ENCODE results near the gene PLA2G4F.

PLA2G4F gene

GRCh38 chr15:42160136-42160535 is 3.7 kb upstream of the PLA2G4F start:
- no CpG with 5 or more reads among the region's 7 CpGs for WGBS, 2 donors (ENCODE audit: extremely low coverage in 2 of 2, insufficient read length in 2 of 2, insufficient replicate concordance in 1 of 2)
- Histone ChIP-seq H3K4me3 (ENCODE audit: low read length in 2 of 2) (no peak overlapping the region), H4K8ac (ENCODE audit: low read depth, low read length) (no peak overlapping the region), H3K9me3 (replicated peaks in 1 of 2; ENCODE audit: control insufficient read depth in 2 of 2, insufficient read depth in 1 of 2, low read depth in 1 of 2, low read length in 2 of 2) (no peaks in the 10 kb centered on the region), H3K27ac (replicated peaks; ENCODE audit: low read length) (no peak overlapping the region), H2AK5ac (ENCODE audit: low read depth, low read length) (no peak overlapping the region), H3K18ac (ENCODE audit: low read length) (no peak overlapping the region), H2AFZ (ENCODE audit: low read length) (no peak overlapping the region), H3K79me1 (ENCODE audit: low read depth, low read length) (no peaks in the 10 kb centered on the region), H3K4me1 (ENCODE audit: control insufficient read depth in 2 of 2, insufficient read depth in 1 of 2, low read depth in 1 of 2, low read length in 2 of 2) (no peaks in the 10 kb centered on the region), H2BK120ac (ENCODE audit: low read depth, low read length) (no peak overlapping the region), H3K23ac (ENCODE audit: low read depth, low read length, poor library complexity) (no peak overlapping the region), H2BK12ac (ENCODE audit: low read length) (no peak overlapping the region), H3K36me3 (replicated peaks in 1 of 2; ENCODE audit: control insufficient read depth in 2 of 2, insufficient read depth in 2 of 2, low read length in 2 of 2) (peaks cover 37 to 70% of the 10 kb centered on the region in 2 donors), H3K14ac (ENCODE audit: low read length) (no peak overlapping the region), H2BK15ac (ENCODE audit: low read length) (no peak overlapping the region), H2BK5ac (ENCODE audit: low read length) (no peak overlapping the region), H3K4me2 (ENCODE audit: insufficient read depth, low read length, poor library complexity, severe bottlenecking) (no peak overlapping the region), H3K9ac (ENCODE audit: low read depth, low read length, poor library complexity) (no peak overlapping the region), H3K27me3 (ENCODE audit: control insufficient read depth in 3 of 3, insufficient read depth in 3 of 3, low read depth in 1 of 3, low read length in 3 of 3) (no peaks in the 10 kb centered on the region), H4K91ac (ENCODE audit: low read depth, low read length, poor library complexity) (no peak overlapping the region), H3K4ac (ENCODE audit: low read length) (no peak overlapping the region)
- no peak for DNase-seq (ENCODE audit: low spot score)

- H4K8ac ChIP-seq (ENCODE audit: low read depth, low read length): no peak overlapping the region
- H2AFZ ChIP-seq (ENCODE audit: low read length): no peak overlapping the region
- H3K79me1 ChIP-seq (ENCODE audit: low read depth, low read length): no peaks in the 10 kb centered on the region
- H2BK120ac ChIP-seq (ENCODE audit: low read depth, low read length): no peak overlapping the region
- H2BK12ac ChIP-seq (ENCODE audit: low read length): no peak overlapping the region
- no peak for DNase-seq (ENCODE audit: low spot score)
- no peaks in the 10 kb centered on the region for H3K27me3 ChIP-seq (ENCODE audit: control insufficient read depth in 3 of 3, insufficient read depth in 3 of 3, low read depth in 1 of 3, low read length in 3 of 3)
- H3K9me3 ChIP-seq (replicated peaks in 1 of 2; ENCODE audit: control insufficient read depth in 2 of 2, insufficient read depth in 1 of 2, low read depth in 1 of 2, low read length in 2 of 2): no peaks in the 10 kb centered on the region
- H2AK5ac ChIP-seq (ENCODE audit: low read depth, low read length): no peak overlapping the region
- H3K18ac ChIP-seq (ENCODE audit: low read length): no peak overlapping the region
- no peak overlapping the region for H2BK15ac ChIP-seq (ENCODE audit: low read length)
- H3K4me3 ChIP-seq (ENCODE audit: low read length in 2 of 2): no peak overlapping the region
- no CpG with 5 or more reads among the region's 18 CpGs for WGBS, 2 donors (ENCODE audit: extremely low coverage in 2 of 2, insufficient read length in 2 of 2, insufficient replicate concordance in 1 of 2)
- H3K23ac ChIP-seq (ENCODE audit: low read depth, low read length, poor library complexity): peak overlapping the region; percentile 34
- no peak overlapping the region for H3K27ac ChIP-seq (replicated peaks; ENCODE audit: low read length)
- peaks cover 33 to 63% of the 10 kb centered on the region in 2 donors for H3K36me3 ChIP-seq (replicated peaks in 1 of 2; ENCODE audit: control insufficient read depth in 2 of 2, insufficient read depth in 2 of 2, low read length in 2 of 2)
- no peaks in the 10 kb centered on the region for H3K4me1 ChIP-seq (ENCODE audit: control insufficient read depth in 2 of 2, insufficient read depth in 1 of 2, low read depth in 1 of 2, low read length in 2 of 2)
- no peak overlapping the region for H3K14ac ChIP-seq (ENCODE audit: low read length)
- H4K91ac ChIP-seq (ENCODE audit: low read depth, low read length, poor library complexity): no peak overlapping the region
- no peak overlapping the region for H2BK5ac ChIP-seq (ENCODE audit: low read length)
- no peak overlapping the region for H3K4ac ChIP-seq (ENCODE audit: low read length)
- H3K4me2 ChIP-seq (ENCODE audit: insufficient read depth, low read length, poor library complexity, severe bottlenecking): no peak overlapping the region
- peak overlapping the region; percentile 5 for H3K9ac ChIP-seq (ENCODE audit: low read depth, low read length, poor library complexity)
Observed at GRCh38 chr15:42159381-42160015, 3.1 kb upstream of the PLA2G4F start.

- no CpG with 5 or more reads among the region's 10 CpGs for WGBS, 2 donors (ENCODE audit: extremely low coverage in 2 of 2, insufficient read length in 2 of 2, insufficient replicate concordance in 1 of 2)
- no peak for DNase-seq (ENCODE audit: low spot score)
- H2AFZ ChIP-seq (ENCODE audit: low read length): no peak overlapping the region
- no peak overlapping the region for H3K4ac ChIP-seq (ENCODE audit: low read length)
- no peak overlapping the region for H2BK12ac ChIP-seq (ENCODE audit: low read length)
- H2BK5ac ChIP-seq (ENCODE audit: low read length): peak overlapping the region; percentile 30
- peaks cover 33 to 58% of the 10 kb centered on the region in 2 donors for H3K36me3 ChIP-seq (replicated peaks in 1 of 2; ENCODE audit: control insufficient read depth in 2 of 2, insufficient read depth in 2 of 2, low read length in 2 of 2)
- no peak overlapping the region for H2BK15ac ChIP-seq (ENCODE audit: low read length)
- H3K27ac ChIP-seq (replicated peaks; ENCODE audit: low read length): no peak overlapping the region
- H3K23ac ChIP-seq (ENCODE audit: low read depth, low read length, poor library complexity): no peak overlapping the region
- H3K79me1 ChIP-seq (ENCODE audit: low read depth, low read length): no peaks in the 10 kb centered on the region
- no peaks in the 10 kb centered on the region for H3K9me3 ChIP-seq (replicated peaks in 1 of 2; ENCODE audit: control insufficient read depth in 2 of 2, insufficient read depth in 1 of 2, low read depth in 1 of 2, low read length in 2 of 2)
- no peak overlapping the region for H4K8ac ChIP-seq (ENCODE audit: low read depth, low read length)
- H3K9ac ChIP-seq (ENCODE audit: low read depth, low read length, poor library complexity): no peak overlapping the region
- no peak overlapping the region for H3K14ac ChIP-seq (ENCODE audit: low read length)
- no peak overlapping the region for H3K4me3 ChIP-seq (ENCODE audit: low read length in 2 of 2)
- H3K4me2 ChIP-seq (ENCODE audit: insufficient read depth, low read length, poor library complexity, severe bottlenecking): no peak overlapping the region
- H4K91ac ChIP-seq (ENCODE audit: low read depth, low read length, poor library complexity): no peak overlapping the region
- H3K27me3 ChIP-seq (ENCODE audit: control insufficient read depth in 3 of 3, insufficient read depth in 3 of 3, low read depth in 1 of 3, low read length in 3 of 3): no peaks in the 10 kb centered on the region
- no peaks in the 10 kb centered on the region for H3K4me1 ChIP-seq (ENCODE audit: control insufficient read depth in 2 of 2, insufficient read depth in 1 of 2, low read depth in 1 of 2, low read length in 2 of 2)
- H3K18ac ChIP-seq (ENCODE audit: low read length): no peak overlapping the region
- no peak overlapping the region for H2AK5ac ChIP-seq (ENCODE audit: low read depth, low read length)
- no peak overlapping the region for H2BK120ac ChIP-seq (ENCODE audit: low read depth, low read length)
Observed at GRCh38 chr15:42158941-42159340, 2.5 kb upstream of the PLA2G4F start.

- Histone ChIP-seq H2BK15ac (ENCODE audit: low read length) (no peak overlapping the region), H2BK12ac (ENCODE audit: low read length) (no peak overlapping the region), H2AFZ (ENCODE audit: low read length) (no peak overlapping the region), H2BK120ac (ENCODE audit: low read depth, low read length) (no peak overlapping the region), H4K91ac (ENCODE audit: low read depth, low read length, poor library complexity) (no peak overlapping the region), H3K27ac (replicated peaks; ENCODE audit: low read length) (no peak overlapping the region), H3K4me1 (ENCODE audit: control insufficient read depth in 2 of 2, insufficient read depth in 1 of 2, low read depth in 1 of 2, low read length in 2 of 2) (no peaks in the 10 kb centered on the region), H3K9ac (ENCODE audit: low read depth, low read length, poor library complexity) (no peak overlapping the region), H3K4me2 (ENCODE audit: insufficient read depth, low read length, poor library complexity, severe bottlenecking) (no peak overlapping the region), H4K8ac (ENCODE audit: low read depth, low read length) (no peak overlapping the region), H2BK5ac (ENCODE audit: low read length) (no peak overlapping the region), H3K14ac (ENCODE audit: low read length) (no peak overlapping the region), H3K79me1 (ENCODE audit: low read depth, low read length) (no peaks in the 10 kb centered on the region), H2AK5ac (ENCODE audit: low read depth, low read length) (no peak overlapping the region), H3K18ac (ENCODE audit: low read length) (no peak overlapping the region), H3K4ac (ENCODE audit: low read length) (no peak overlapping the region), H3K27me3 (ENCODE audit: control insufficient read depth in 3 of 3, insufficient read depth in 3 of 3, low read depth in 1 of 3, low read length in 3 of 3) (no peaks in the 10 kb centered on the region), H3K9me3 (replicated peaks in 1 of 2; ENCODE audit: control insufficient read depth in 2 of 2, insufficient read depth in 1 of 2, low read depth in 1 of 2, low read length in 2 of 2) (no peaks in the 10 kb centered on the region), H3K23ac (ENCODE audit: low read depth, low read length, poor library complexity) (no peak overlapping the region), H3K4me3 (ENCODE audit: low read length in 2 of 2) (no peak overlapping the region), H3K36me3 (replicated peaks in 1 of 2; ENCODE audit: control insufficient read depth in 2 of 2, insufficient read depth in 2 of 2, low read length in 2 of 2) (peaks cover 28 to 50% of the 10 kb centered on the region in 2 donors)
- DNase-seq (ENCODE audit: low spot score): no peak
- WGBS, 2 donors (ENCODE audit: extremely low coverage in 2 of 2, insufficient read length in 2 of 2, insufficient replicate concordance in 1 of 2): no CpG with 5 or more reads among the region's 8 CpGs
Observed at GRCh38 chr15:42157981-42158765, 1.7 kb upstream of the PLA2G4F start.

Measured in neuronal stem cell (in vitro differentiated cells).